Measurements from ENCODE around the gene LMO1. TPM values are rescaled to one million over a fixed set of nuclear protein-coding genes. Genes with fewer than 3 reads are reported as not detected.

The LMO1 gene
- total RNA-seq, 1 experiment from 2014 or later, result not detected

- POLR2A ChIA-PET, result interaction anchor here (1.1 to 2.0 kb wide), 2 partner anchors 16 to 33 kb away, joined by 4 to 7 read pairs; no protein-coding TSS in a partner anchor
- no peak overlapping the region for H3K4me3 Mint-ChIP-seq (ENCODE audit: unreplicated experiment)
- CTCF ChIA-PET, result interaction anchor here (0.6 to 15.4 kb wide), 10 partner anchors 8 to 305 kb away, joined by 3 to 398 read pairs (median 20); no protein-coding TSS in a partner anchor
- BruUV-seq (replicated peaks), result no TSS peak
- no peak for TF ChIP-seq CTCF (IDR thresholded peaks at IDR 0.05; ENCODE audit: unreplicated experiment)
- intact Hi-C loops (cut with micrococcal nuclease), result no loop called here
- no peak for DNase-seq (ENCODE audit: unreplicated experiment)
- H3K9me3 Mint-ChIP-seq (ENCODE audit: unreplicated experiment), result no peaks in the 10 kb centered on the region
- H3K27me3 Mint-ChIP-seq (ENCODE audit: insufficient read depth, unreplicated experiment), result peaks cover 12% of the 10 kb centered on the region
- peaks cover 23% of the 10 kb centered on the region for H3K4me1 Mint-ChIP-seq (ENCODE audit: insufficient read depth, unreplicated experiment)
- no peaks in the 10 kb centered on the region for H3K36me3 Mint-ChIP-seq (ENCODE audit: insufficient read depth, unreplicated experiment)
- no peak overlapping the region for H3K27ac Mint-ChIP-seq (ENCODE audit: low read depth, unreplicated experiment)
Observed at GRCh38 chr11:8261921-8262551, 1.6 kb downstream of the LMO1 start.

- intact Hi-C loops (cut with micrococcal nuclease), result no loop called here
- BruUV-seq (replicated peaks), result no TSS peak
- no peak for DNase-seq (ENCODE audit: unreplicated experiment)
- ChIA-PET POLR2A (no interaction called here), CTCF (interaction anchor here (1.0 to 15.4 kb wide), 4 partner anchors 9 to 36 kb away, joined by 4 to 398 read pairs (median 23); no protein-coding TSS in a partner anchor)
- H3K36me3 Mint-ChIP-seq (ENCODE audit: insufficient read depth, unreplicated experiment), result no peaks in the 10 kb centered on the region
- peaks cover 23% of the 10 kb centered on the region for H3K4me1 Mint-ChIP-seq (ENCODE audit: insufficient read depth, unreplicated experiment)
- no peaks in the 10 kb centered on the region for H3K9me3 Mint-ChIP-seq (ENCODE audit: unreplicated experiment)
- H3K27me3 Mint-ChIP-seq (ENCODE audit: insufficient read depth, unreplicated experiment), result peaks cover 12% of the 10 kb centered on the region
- no peak for TF ChIP-seq CTCF (IDR thresholded peaks at IDR 0.05; ENCODE audit: unreplicated experiment)
- no peak overlapping the region for H3K4me3 Mint-ChIP-seq (ENCODE audit: unreplicated experiment)
- H3K27ac Mint-ChIP-seq (ENCODE audit: low read depth, unreplicated experiment), result no peak overlapping the region
Observed at GRCh38 chr11:8261291-8261690, 2.4 kb downstream of the LMO1 start.

- Mint-ChIP-seq H3K36me3 (ENCODE audit: insufficient read depth, unreplicated experiment) (no peaks in the 10 kb centered on the region), H3K27ac (ENCODE audit: low read depth, unreplicated experiment) (no peak overlapping the region), H3K27me3 (ENCODE audit: insufficient read depth, unreplicated experiment) (peaks cover 10% of the 10 kb centered on the region), H3K4me3 (ENCODE audit: unreplicated experiment) (no peak overlapping the region), H3K4me1 (ENCODE audit: insufficient read depth, unreplicated experiment) (peaks cover 23% of the 10 kb centered on the region), H3K9me3 (ENCODE audit: unreplicated experiment) (no peaks in the 10 kb centered on the region)
- POLR2A ChIA-PET, result interaction anchor here (0.7 kb wide), 1 partner anchor 33 kb away, joined by 4 read pairs; no protein-coding TSS in a partner anchor
- intact Hi-C loops (cut with micrococcal nuclease), result no loop called here
- CTCF ChIA-PET, result interaction anchor here (0.6 to 15.4 kb wide), 10 partner anchors 8 to 1121 kb away, joined by 3 to 398 read pairs (median 3); no protein-coding TSS in a partner anchor
- TF ChIP-seq CTCF (IDR thresholded peaks at IDR 0.05; ENCODE audit: unreplicated experiment), result no peak
- no TSS peak for BruUV-seq (replicated peaks)
- DNase-seq (ENCODE audit: unreplicated experiment), result no peak
Observed at GRCh38 chr11:8260202-8260966, 3.3 kb downstream of the LMO1 start.

- no peak overlapping the region for H3K4me3 Mint-ChIP-seq (ENCODE audit: unreplicated experiment)
- intact Hi-C loops (cut with micrococcal nuclease), result loop anchor here (1.0 kb wide), 1 partner anchor 34 kb away; no protein-coding TSS in a partner anchor
- peaks cover 23% of the 10 kb centered on the region for H3K4me1 Mint-ChIP-seq (ENCODE audit: insufficient read depth, unreplicated experiment)
- H3K27me3 Mint-ChIP-seq (ENCODE audit: insufficient read depth, unreplicated experiment), result peaks cover under 1% of the 10 kb centered on the region
- no TSS peak for BruUV-seq (replicated peaks)
- H3K27ac Mint-ChIP-seq (ENCODE audit: low read depth, unreplicated experiment), result no peak overlapping the region
- no peaks in the 10 kb centered on the region for H3K9me3 Mint-ChIP-seq (ENCODE audit: unreplicated experiment)
- CTCF ChIA-PET, result interaction anchor here (0.7 to 15.4 kb wide), 4 partner anchors 34 to 307 kb away, joined by 3 to 398 read pairs (median 4); no protein-coding TSS in a partner anchor
- POLR2A ChIA-PET, result interaction anchor here (0.9 kb wide), 1 partner anchor 30 kb away, joined by 3 read pairs; no protein-coding TSS in a partner anchor
- no peak for TF ChIP-seq CTCF (IDR thresholded peaks at IDR 0.05; ENCODE audit: unreplicated experiment)
- no peaks in the 10 kb centered on the region for H3K36me3 Mint-ChIP-seq (ENCODE audit: insufficient read depth, unreplicated experiment)
- DNase-seq (ENCODE audit: unreplicated experiment), result no peak
Observed at GRCh38 chr11:8259306-8259959, 4.2 kb downstream of the LMO1 start.
